BLaER1 (cell line): Measurements from ENCODE around the gene PTP4A1.

Experiments
- H3K27ac ChIP-seq: shearing (Covaris generic); formaldehyde crosslinking; 2 replicates; pipeline ENCODE4 v1.8.1; 2022
- H3K27me3 ChIP-seq: shearing (Covaris generic); formaldehyde crosslinking; 2 replicates; pipeline ENCODE4 v1.8.1; 2022
- H3K36me3 ChIP-seq: shearing (Covaris generic); formaldehyde crosslinking; 2 replicates; pipeline ENCODE4 v1.8.1; 2022
- H3K4me1 ChIP-seq: shearing (Covaris generic); formaldehyde crosslinking; 2 replicates; pipeline ENCODE4 v1.8.1; 2022
- H3K4me2 ChIP-seq: shearing (Covaris generic); formaldehyde crosslinking; 2 replicates; pipeline ENCODE4 v1.8.1; 2022
- H3K4me3 ChIP-seq: shearing (Covaris generic); formaldehyde crosslinking; 2 replicates; pipeline ENCODE4 v1.8.1; 2022
- H3K9ac ChIP-seq: shearing (Covaris generic); formaldehyde crosslinking; 2 replicates; pipeline ENCODE4 v1.8.1; 2022
- H3K9me3 ChIP-seq: shearing (Covaris generic); formaldehyde crosslinking; 2 replicates; pipeline ENCODE4 v1.8.1; 2022
- H4K20me1 ChIP-seq: shearing (Covaris generic); formaldehyde crosslinking; 2 replicates; pipeline ENCODE4 v1.8.1; 2022
- Cebpa-rat ChIP-seq: shearing (Covaris generic); IDR thresholded peaks from 2 replicates; pipeline ENCODE4 v1.8.1; 2022

Gene PTP4A1

GRCh38 chr6:63597141-63598048 lies 25.1 kb downstream of the PTP4A1 start:
- no peaks in the 10 kb centered on the region for H3K36me3 ChIP-seq
- peaks cover 9% of the 10 kb centered on the region; the same call in 1 of the 2 replicates for H3K4me1 ChIP-seq
- no peak overlapping the region for H3K27ac ChIP-seq
- no peaks in the 10 kb centered on the region for H3K27me3 ChIP-seq
- H3K4me2 ChIP-seq: peak overlapping the region; percentile 76; the same call in 1 of the 2 replicates
- no peaks in the 10 kb centered on the region for H3K9me3 ChIP-seq
- no peak for TF ChIP-seq Cebpa-rat
- no peak overlapping the region; the same call in 1 of the 2 replicates for H3K4me3 ChIP-seq
- H4K20me1 ChIP-seq: no peaks in the 10 kb centered on the region
- no peak overlapping the region for H3K9ac ChIP-seq

- peaks cover 9% of the 10 kb centered on the region; the same call in 1 of the 2 replicates for H3K4me1 ChIP-seq
- no peaks in the 10 kb centered on the region for H4K20me1 ChIP-seq
- no peak overlapping the region for H3K27ac ChIP-seq
These were observed 26.1 kb downstream of the PTP4A1 start for GRCh38 chr6:63598049-63599036.

GRCh38 chr6:63599243-63599642 lies 27.0 kb downstream of the PTP4A1 start:
- no peak for TF ChIP-seq Cebpa-rat
- no peaks in the 10 kb centered on the region for H3K27me3 ChIP-seq
- no peak overlapping the region for H3K4me2 ChIP-seq

More at GRCh38 chr6:63598049-63599036, 26.1 kb downstream of the PTP4A1 start:
- Histone ChIP-seq H3K4me2 (peak overlapping the region; percentile 76), H3K9me3 (no peaks in the 10 kb centered on the region), H3K36me3 (no peaks in the 10 kb centered on the region), H3K9ac (peak overlapping the region; percentile 51; the same call in 1 of the 2 replicates), H3K4me3 (peak overlapping the region; percentile 60), H3K27me3 (no peaks in the 10 kb centered on the region)
- TF ChIP-seq Cebpa-rat: no peak

GRCh38 chr6:63600136-63600535 lies 27.9 kb downstream of the PTP4A1 start:
- Histone ChIP-seq H3K4me1 (peaks cover 9% of the 10 kb centered on the region; the same call in 1 of the 2 replicates), H3K27ac (no peak overlapping the region), H3K4me2 (no peak overlapping the region), H3K9me3 (no peaks in the 10 kb centered on the region), H4K20me1 (no peaks in the 10 kb centered on the region), H3K27me3 (no peaks in the 10 kb centered on the region), H3K4me3 (no peak overlapping the region), H3K9ac (no peak overlapping the region), H3K36me3 (no peaks in the 10 kb centered on the region)
- TF ChIP-seq Cebpa-rat: no peak

More at GRCh38 chr6:63599243-63599642, 27.0 kb downstream of the PTP4A1 start:
- no peak overlapping the region for H3K4me3 ChIP-seq
- no peak overlapping the region for H3K27ac ChIP-seq
- H3K4me1 ChIP-seq: peaks cover 9% of the 10 kb centered on the region; the same call in 1 of the 2 replicates
- H4K20me1 ChIP-seq: no peaks in the 10 kb centered on the region
- H3K9me3 ChIP-seq: no peaks in the 10 kb centered on the region
- H3K36me3 ChIP-seq: no peaks in the 10 kb centered on the region
- H3K9ac ChIP-seq: no peak overlapping the region

GRCh38 chr6:63609231-63609630 lies 37.0 kb downstream of the PTP4A1 start:
- H4K20me1 ChIP-seq: no peaks in the 10 kb centered on the region
- no peak overlapping the region for H3K9ac ChIP-seq
- H3K27ac ChIP-seq: no peak overlapping the region
- H3K27me3 ChIP-seq: no peaks in the 10 kb centered on the region
- TF ChIP-seq Cebpa-rat: no peak
- H3K4me1 ChIP-seq: peaks cover 10% of the 10 kb centered on the region; the same call in 1 of the 2 replicates
- no peak overlapping the region for H3K4me3 ChIP-seq
- no peak overlapping the region for H3K4me2 ChIP-seq
- no peaks in the 10 kb centered on the region for H3K36me3 ChIP-seq
- no peaks in the 10 kb centered on the region for H3K9me3 ChIP-seq

GRCh38 chr6:63610944-63611343 lies 38.7 kb downstream of the PTP4A1 start:
- TF ChIP-seq Cebpa-rat: no peak
- H3K9ac ChIP-seq: no peak overlapping the region
- no peak overlapping the region for H3K4me3 ChIP-seq
- no peaks in the 10 kb centered on the region for H3K27me3 ChIP-seq
- no peak overlapping the region for H3K4me2 ChIP-seq
- no peaks in the 10 kb centered on the region for H4K20me1 ChIP-seq
- H3K4me1 ChIP-seq: peaks cover 10% of the 10 kb centered on the region; the same call in 1 of the 2 replicates
- no peak overlapping the region for H3K27ac ChIP-seq
- H3K9me3 ChIP-seq: no peaks in the 10 kb centered on the region
- no peaks in the 10 kb centered on the region for H3K36me3 ChIP-seq

- Histone ChIP-seq H3K4me2 (no peak overlapping the region), H3K36me3 (no peaks in the 10 kb centered on the region), H3K4me1 (peaks cover 10% of the 10 kb centered on the region; the same call in 1 of the 2 replicates), H3K27ac (no peak overlapping the region), H3K4me3 (no peak overlapping the region), H3K9ac (no peak overlapping the region), H4K20me1 (no peaks in the 10 kb centered on the region), H3K9me3 (no peaks in the 10 kb centered on the region), H3K27me3 (no peaks in the 10 kb centered on the region)
- TF ChIP-seq Cebpa-rat: no peak
These were observed 39.3 kb downstream of the PTP4A1 start for GRCh38 chr6:63611560-63611959.

GRCh38 chr6:63615590-63615989 lies 43.3 kb downstream of the PTP4A1 start:
- peaks cover 10% of the 10 kb centered on the region; the same call in 1 of the 2 replicates for H3K4me1 ChIP-seq
- H3K4me2 ChIP-seq: no peak overlapping the region
- no peak for TF ChIP-seq Cebpa-rat
- no peaks in the 10 kb centered on the region for H4K20me1 ChIP-seq
- no peaks in the 10 kb centered on the region for H3K27me3 ChIP-seq
- H3K9me3 ChIP-seq: no peaks in the 10 kb centered on the region
- H3K9ac ChIP-seq: no peak overlapping the region
- no peak overlapping the region for H3K27ac ChIP-seq
- H3K36me3 ChIP-seq: no peaks in the 10 kb centered on the region
- no peak overlapping the region for H3K4me3 ChIP-seq
